DMS79 treated with DMSO at 0.1 percent for 48 hours (cell line): ENCODE measurements around the gene NUCKS1.

Experiments used
- DNase-seq: peaks from one replicate; lab custom pipeline; 2025; lab: John Stamatoyannopoulos, UW

Gene NUCKS1, protein sequence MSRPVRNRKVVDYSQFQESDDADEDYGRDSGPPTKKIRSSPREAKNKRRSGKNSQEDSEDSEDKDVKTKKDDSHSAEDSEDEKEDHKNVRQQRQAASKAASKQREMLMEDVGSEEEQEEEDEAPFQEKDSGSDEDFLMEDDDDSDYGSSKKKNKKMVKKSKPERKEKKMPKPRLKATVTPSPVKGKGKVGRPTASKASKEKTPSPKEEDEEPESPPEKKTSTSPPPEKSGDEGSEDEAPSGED

DNA sequence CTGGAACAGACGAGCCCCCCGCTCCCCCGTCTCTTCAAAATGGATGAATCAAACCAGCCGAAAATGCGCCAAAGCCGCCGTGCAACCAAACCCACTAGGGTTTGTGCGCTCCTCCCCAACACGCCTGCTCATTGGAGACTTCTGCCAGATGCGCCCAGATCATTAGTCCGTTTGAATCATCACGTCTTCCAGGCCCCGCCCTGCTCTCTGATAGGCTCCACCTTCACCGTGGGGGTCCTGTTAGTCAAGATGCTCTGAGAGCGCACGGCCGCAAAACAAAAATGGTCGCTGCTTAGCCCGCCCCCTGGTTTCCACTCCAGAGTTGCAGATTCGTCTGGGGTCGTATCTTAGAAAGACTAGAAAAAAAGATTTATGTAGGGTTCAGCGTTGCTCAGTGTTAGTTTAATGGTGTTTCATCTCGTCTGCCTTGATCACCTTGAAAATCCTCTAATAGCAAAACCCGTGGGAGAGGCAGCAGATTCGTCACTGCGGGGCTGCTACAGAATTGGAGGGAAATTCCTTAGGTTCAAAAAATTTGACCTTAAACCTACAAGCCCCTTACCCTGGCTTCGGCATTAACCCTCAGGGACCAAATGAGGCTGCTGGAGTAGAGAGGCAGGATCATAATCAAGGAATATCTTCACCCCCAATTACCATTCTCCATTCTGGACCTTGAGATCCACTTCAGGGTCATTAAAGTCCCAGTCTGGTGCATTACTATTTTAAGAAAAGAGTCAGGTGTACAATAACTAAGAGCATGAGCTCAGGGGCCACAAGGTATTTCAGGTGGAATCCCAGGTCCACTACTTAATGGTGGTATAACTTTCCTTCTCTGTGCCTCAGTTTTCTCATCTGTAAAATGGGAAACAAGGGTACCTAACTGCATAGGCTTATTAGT lies at the start of gene NUCKS1:
Gene NUCKS1, minus strand, starts transcription at position 45 of the 898 bp plus-strand sequence. CDS start 209 bp downstream, outside the sequence.
- DNase-seq, result peak; percentile 99

DNA sequence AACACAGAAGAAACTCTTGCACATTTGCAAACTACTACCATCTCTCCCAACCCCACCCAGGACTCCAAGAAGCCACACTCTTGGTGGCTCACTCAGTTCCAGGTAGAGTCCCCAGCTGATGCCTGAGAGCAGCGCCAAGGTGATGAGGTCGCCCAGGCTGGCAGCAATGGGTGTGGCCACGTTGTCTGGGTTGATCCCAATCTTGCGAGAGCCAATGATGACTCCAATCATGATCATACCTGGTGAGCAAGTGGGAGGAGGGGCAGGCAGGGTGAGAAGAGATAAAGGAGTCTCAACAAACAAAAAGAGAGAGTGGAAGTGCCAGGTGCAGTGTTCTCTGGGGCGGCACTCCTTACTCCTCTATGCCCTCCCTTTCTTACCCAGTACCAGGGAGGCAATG lies 48.6 kb upstream of the NUCKS1 start:
- no peak for DNase-seq

DNA sequence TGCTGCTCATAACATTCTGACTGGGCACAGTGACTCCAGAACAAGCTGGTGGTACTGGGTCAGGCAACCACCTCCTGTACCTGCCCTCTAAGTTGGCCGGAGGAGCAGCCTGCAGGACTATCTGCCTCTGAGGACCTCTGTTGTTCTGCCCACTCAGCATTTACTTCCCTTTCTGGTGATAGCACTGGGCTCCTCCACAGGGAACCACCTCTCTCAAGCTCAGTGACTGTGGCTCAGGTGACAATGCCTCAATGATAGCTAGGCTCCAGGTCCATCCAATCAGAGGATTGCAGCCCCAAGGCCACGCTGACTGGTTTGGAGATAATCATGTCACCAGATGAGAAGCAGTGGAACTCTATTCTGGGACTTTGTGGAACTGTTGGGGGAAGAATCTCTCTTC lies 47.2 kb upstream of the NUCKS1 start:
- no peak for DNase-seq

DNA sequence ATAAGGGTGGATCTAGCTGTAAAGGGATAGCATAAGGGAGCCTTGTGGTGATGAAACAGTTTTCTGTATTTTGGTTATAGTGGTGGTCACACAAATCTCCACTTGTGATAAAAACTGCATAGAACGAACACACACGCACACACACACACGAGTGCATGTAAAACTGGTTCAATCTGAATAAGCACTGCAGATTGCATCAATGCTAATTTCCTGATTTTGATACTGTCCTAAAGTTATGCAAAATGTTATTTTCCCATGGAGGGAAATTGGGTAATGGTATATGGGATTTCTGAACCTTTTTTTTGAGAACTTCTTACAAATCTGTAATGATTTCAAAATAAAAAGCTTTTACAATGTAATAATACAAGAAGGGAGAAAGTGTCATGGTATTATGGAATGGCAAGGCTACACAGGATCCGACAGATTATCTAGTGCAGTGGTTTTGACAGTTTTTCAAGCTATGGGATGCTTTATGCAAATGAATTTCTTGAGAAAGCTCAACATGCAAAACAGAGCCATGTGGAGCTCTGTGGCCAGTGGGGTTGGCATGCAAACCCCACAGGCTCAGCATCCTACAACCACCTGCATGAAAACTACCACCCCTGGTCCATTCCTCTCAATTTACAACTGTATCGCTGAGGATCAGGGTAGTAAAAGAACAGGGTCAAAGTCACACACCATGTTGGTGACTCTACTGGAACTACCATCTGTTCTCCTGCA lies 44.2 kb upstream of the NUCKS1 start:
- no peak for DNase-seq

DNA sequence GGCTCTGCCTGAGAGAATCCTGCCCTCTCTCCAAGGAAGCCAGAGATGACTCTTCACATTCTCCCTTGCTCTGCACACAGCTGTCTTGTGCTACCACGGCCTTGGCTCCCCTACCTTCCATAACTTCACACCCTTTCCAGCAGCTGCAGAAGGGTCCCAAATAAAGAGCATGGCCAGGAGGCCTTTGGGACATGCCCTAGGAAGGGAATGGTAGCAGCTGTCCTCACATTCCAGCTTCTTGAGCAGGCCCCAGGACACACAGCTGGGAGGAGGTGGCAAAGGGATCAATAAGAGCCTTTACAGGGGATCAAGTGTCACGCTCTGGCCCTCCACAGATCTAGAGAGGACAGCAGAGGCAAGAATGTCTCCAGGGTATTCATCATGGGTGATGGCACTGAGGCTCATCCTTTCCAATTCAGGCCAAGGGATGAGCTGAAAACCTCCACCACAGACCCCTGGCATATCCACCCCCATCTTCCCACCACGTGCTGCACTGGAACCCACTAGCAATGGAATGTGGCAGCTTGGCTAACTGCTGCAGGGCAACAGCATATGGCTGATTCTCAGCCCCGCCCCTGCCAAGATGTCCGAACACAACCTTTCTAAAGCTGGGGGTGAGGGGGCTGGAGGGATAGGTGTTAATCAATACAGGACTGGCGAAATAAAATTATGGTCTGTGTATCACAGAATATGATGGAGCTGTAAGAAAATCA lies 43.1 kb upstream of the NUCKS1 start:
- no peak for DNase-seq

DNA sequence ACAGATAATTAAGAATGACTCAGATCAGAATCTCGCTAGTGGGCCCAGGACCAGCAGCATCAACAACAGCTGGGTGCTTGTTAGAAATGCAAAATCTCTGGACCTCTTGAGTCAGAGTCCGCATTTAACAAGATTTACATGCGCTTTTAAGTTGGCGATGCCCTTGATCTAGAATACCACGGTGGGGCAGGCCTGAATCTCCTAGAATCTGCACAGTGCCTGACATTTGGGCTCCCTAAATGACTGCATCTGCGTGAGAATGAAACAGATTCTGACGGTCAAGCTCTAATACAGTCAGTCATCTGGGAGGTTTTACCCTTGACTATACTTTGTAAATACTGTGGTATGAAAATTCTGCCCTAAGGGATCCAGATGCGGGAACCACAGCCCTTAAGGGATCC lies 42.5 kb upstream of the NUCKS1 start:
- no peak for DNase-seq

DNA sequence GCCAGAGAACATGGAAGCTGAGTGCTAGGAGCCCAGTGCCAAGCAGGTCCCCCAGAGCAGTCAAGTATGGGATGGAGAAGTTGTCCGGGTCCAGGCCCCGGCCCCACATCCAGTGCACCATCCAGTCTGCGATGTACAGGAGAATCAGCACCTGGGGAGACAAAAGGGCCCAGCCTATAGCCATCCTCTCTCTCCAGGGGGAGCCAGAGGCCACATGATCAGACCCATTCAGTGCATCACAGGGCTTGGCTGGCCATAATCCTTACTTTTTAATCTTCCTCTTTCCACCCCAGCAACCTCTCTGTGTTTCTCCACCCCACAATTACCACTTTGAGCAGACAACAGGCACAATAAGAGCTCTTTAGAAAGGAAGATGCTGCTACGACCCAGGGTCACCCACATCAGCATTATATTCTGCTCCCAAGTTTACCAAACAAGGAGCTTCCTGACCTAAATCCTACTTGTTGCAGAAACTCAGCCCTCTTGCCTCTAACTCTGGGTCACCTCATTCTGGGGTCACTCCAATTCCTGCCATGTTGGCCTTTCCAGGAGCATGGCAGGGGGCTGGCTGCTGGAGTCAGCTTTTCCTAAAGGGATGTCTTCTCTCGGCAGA lies 41.7 kb upstream of the NUCKS1 start:
- peak; percentile 39 for DNase-seq

DNA sequence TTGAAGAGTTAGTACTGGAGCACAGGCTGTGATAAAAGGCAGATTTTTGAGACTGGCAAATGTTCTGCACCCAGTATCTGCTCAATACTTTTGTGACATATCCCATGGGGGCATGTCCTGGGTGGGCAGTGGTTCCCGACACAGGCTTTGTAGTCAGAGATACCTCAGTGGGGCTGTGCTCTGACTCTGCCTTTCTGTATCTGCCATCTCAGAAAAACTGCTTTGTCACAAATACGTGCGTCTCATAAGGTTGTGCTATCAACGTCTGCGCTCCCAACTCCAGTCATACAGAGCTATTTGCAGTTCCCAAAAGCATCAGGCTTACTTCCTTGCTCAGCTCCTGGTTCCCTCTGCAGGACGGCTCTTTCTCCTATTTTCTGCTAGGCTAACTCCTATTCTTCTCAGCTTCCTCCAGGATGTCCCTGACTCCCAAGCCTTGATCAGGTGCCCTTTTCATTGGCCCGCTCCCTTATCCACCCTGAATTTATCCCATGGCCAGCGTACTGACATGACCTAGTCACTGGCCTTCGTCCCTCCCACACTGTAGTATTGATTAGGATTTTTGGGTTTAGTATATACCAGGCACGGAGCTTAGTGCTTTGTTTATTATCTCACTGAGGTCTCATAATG lies 37.4 kb upstream of the NUCKS1 start:
- DNase-seq, result no peak

DNA sequence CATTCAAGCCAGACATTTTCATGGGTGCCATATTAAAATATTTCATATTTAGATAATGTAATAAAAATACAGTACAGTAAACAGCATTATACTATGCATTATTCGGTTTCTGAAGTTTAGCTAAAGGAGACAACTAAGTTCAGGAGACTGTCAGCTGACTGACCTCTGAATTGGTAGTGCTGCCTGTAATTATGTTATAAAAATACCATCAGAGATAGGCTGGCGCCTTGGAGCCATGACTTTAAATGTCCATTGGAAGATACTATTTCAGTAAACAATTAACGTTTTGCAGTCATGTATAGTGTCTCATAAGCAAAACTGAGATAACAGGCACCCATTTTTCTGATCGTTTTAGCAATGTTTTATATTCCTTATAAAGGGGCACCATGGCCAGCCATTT lies 36.6 kb upstream of the NUCKS1 start:
- no peak for DNase-seq

DNA sequence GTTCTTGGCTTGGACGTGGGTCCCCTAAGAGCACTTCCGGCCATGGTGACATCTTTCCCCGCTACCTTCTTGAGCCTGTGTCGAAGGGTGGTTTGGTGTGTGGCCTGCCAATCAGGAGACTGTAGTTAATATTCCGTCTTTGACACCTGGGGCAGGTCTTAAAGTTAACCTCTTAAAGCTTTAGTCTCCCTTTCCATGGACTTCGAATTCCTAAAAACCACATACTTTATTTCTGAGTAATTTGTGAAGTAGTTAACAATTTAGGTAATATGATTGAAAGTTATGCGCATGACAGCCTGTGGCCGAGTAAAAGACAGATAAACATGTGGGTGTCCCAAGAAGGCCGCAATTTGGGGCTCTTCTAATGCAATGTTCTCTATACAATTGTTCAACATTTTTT lies 35.5 kb upstream of the NUCKS1 start:
- DNase-seq, result no peak

DNA sequence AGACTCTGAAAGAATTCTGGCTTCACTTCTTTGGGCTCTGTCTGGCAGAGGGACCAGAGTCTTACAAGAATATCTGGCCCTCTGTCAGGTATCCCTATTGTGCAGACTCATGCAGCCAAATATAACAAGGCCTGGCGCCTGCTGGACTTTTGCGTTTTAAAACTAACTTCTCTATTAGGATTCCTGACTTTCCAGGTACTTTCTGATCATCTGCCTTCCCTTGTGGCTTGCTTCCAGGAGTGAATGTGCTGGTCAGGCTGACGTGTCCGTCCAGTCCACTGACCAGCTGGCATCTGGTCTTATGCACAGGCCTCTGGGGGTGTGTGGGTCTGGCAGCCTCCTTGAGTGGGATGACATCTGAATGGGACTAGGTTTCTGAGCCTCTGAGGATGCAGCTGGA lies 33.9 kb upstream of the NUCKS1 start:
- DNase-seq, result no peak

DNA sequence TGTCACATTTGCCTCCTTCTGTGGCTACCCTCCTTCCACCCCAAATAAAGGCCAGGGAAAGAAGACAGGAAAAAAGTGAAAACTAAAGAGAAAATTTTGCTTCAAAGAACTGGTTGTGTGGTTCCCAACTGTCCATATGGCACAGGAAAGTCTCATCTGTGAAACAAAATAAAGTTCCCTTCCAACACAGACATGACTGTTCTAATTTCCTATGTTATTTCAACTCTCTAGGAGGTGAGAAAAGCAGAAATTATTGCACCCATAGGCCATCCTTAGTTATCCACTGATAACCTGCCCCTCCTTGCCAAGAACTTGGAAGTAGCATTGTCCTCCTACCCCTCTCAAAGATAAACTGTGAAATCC lies 33.4 kb upstream of the NUCKS1 start:
- no peak for DNase-seq

DNA sequence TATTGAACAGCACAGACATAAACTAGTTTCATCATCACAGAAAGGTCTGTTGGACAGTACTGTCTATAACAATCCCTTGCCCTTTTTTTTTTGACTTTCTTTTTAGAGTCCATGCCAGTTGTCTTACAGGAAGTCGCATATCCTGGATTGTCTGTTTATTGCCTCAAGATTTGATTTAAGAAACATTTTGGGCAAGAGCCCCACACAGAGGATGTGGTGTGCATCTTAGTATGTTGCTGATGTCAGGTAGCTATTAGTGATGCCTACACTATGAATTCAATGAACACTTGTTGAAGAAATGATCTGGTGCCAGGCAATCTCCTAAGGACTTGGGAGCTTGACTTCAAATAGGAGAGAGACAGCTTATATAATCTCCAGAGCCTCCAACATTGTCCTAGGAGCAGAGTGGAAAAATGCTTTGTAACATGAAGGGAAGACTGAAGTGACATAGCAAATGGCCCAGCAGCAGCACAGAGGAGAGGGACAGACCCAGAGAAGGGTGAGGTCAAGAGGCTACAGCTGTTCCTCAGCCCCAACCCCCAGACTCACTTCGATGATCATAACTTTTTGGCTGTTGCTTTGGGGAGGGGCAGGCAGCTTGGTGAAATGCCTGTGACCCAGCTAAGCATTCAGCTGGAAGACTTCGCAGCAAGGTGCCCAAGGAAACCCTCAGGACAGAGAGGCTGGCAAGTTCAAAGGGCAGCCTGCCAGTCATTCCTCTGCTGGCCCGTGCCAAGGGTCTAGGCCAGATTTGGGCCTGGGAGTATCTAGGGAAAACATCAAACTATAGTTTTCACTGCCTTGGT lies 32.8 kb upstream of the NUCKS1 start:
- no peak for DNase-seq

DNA sequence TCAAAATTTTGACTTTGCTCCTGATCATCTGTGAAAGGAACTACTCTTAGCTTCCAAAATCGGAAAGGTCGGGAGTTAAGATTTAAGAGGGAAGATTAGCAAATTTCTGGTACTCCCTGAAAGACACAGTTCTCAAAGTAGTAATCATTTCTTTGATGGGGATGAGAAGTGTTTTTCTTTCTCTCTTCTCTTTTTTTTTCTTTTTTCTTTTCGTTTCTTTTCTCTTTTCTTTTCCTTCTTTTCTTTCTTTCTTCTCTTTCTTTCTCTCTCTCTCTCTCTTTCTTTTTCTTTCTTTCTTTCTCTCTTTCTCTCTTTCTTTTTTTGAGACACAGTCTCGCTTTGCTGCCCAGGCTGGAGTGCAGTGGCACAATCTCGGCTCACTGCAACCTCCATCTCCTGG lies 30.4 kb upstream of the NUCKS1 start:
- DNase-seq, result no peak

DNA sequence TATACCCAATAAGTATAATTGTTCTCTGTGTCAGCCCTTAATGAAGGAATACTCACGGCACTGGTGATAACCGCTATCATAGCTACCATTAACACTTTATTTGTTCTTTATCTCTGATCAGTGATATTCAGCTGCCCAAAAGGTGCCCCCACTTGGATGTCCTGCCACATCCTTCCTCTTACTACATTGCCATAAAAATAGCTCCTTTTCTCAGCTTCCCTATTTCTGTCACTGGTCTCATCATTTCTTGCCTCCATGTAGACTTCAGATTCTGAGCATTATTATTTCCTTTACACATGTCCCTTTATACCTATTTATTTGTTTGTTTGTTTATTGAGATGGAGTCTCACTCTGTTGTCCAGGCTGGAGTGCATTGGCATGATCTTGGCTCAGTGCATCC lies 28.0 kb upstream of the NUCKS1 start:
- no peak for DNase-seq

DNA sequence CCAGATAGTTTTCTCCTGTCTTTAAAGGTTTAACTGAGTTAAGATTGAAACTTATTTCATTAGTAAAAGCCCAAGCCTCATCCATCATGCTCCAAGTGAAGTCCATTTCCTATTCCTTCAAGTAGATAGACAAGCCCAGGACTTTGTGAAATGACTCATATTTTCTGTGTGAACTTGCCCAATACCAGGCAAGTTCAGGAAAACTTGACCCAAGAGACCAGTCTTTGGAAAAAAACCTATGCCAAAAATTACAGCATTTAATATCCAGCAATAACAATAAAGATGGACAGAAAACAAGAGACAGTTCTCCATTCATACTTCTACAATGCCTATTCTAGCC lies 25.7 kb upstream of the NUCKS1 start:
- DNase-seq, result no peak

DNA sequence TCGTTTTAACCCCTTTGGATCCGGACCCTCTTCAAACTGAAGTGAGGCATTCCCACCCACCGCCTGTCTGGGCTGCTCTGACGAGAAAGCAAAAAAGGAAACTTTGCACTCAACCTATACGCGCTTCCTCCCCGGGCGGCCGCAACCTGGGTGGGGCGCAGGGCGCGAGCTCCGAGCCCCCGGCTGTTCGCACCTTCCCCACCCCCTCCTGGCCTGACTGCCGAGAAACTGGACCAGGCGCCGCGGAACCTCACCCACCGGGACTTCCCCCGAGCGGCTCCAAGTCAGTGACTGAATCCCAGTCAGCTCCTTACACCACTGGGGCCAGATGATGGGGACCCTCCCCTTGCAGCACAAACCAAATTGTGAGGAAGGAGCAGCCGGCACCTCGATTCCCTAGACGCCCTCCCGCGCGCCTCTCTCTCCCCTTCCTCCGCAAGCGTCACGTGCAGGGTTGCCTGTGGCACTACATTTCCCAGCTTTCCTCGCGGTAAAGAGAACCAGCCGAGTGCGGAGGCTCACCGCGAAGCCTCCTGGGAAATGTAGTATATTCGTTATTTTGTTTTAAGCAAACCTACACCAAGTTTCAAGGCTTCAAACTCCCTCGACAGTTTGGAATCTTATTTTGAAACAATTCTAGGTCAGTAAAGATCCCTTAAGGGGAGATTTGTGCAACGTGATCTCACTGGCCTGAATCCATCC lies 25.2 kb upstream of the NUCKS1 start, which contains the start of gene RAB29:
Gene RAB29, minus strand, starts transcription at position 468 of the 702 bp plus-strand sequence. CDS start 526 bp downstream, outside the sequence.
- DNase-seq, result peak; percentile 50

DNA sequence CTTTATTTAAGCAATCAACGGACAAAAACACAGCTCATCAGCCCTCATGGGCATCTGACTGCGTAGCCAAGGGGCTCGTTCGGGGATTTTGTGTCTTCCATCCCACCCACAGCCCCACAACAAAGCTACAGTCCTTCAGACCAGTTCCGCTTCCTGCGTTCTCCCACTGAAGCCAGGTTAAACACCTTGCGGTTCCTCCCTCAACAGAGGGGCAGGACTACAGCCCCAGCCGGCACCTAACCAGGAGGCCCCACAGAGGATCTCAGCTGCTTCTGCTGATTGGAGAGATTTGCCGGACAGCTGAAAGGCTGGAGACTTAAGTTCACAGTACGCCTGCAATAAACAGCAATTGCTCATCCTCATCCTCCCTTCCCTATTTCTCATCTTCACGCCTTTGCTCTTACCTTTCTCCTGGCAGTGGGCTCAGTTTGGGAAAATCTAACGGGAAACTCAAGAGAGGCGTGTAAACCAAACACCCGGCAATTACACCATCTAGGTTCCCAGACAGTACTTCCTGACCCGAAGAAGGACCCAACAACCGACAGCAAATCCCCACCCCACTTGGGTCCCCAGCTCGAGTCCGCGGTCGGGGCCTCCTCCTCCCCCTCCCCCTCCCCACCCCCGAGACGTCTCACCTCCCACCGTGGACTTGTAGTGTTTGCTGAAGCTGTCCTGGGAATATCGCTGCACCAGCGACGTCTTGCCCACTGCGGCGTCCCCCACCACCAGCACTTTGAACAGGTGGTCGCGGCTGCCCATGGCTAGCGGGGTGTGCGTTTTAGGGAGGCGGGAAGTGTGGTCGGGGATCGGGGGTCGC lies 24.4 kb upstream of the NUCKS1 start:
- no peak for DNase-seq

DNA sequence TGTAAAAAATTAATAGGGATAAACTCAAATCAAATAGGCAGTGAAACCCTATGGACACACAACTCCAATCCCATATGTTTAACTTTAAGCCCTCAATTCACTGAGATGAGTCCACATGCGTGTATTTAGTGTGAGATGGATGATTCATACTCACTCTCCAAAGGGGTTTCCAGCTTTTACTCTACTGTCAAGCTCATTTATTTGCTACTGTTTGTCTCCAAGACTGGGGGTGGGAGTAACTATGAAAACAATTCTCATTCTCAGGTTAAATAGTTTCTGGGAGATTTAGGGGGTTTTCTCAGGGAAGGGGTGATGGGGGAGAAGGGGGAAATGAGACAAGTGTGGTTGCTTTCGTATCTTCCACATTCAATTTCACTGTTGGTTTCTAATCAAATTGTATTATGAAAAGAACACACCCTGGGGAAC lies 22.6 kb upstream of the NUCKS1 start:
- no peak for DNase-seq
